ENCODE data around the gene EMX1. TPM values are rescaled to one million over a fixed set of nuclear protein-coding genes. Genes with fewer than 3 reads are reported as not detected.

The EMX1 gene
- total and polyA plus RNA-seq, 2 of the 13 experiments (the other 11 are each of a cell fraction or from before 2014, with no cell fraction given) = 0.62 to 4.9 TPM

GRCh38 chr2:72915907-72916742 is 1.2 kb upstream of the EMX1 start (continued):
- TF ChIP-seq, protein P1, sequence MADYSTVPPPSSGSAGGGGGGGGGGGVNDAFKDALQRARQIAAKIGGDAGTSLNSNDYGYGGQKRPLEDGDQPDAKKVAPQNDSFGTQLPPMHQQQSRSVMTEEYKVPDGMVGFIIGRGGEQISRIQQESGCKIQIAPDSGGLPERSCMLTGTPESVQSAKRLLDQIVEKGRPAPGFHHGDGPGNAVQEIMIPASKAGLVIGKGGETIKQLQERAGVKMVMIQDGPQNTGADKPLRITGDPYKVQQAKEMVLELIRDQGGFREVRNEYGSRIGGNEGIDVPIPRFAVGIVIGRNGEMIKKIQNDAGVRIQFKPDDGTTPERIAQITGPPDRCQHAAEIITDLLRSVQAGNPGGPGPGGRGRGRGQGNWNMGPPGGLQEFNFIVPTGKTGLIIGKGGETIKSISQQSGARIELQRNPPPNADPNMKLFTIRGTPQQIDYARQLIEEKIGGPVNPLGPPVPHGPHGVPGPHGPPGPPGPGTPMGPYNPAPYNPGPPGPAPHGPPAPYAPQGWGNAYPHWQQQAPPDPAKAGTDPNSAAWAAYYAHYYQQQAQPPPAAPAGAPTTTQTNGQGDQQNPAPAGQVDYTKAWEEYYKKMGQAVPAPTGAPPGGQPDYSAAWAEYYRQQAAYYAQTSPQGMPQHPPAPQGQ (CRISPR knock-in tag; IDR thresholded peaks at IDR 0.05; ENCODE audit: borderline replicate concordance) = no peak
- TF ChIP-seq PBX2 (CRISPR knock-in tag; IDR thresholded peaks at IDR 0.05) (no peak), ZNF597 (CRISPR knock-in tag; IDR thresholded peaks at IDR 0.05) (no peak), ZNF781 (CRISPR knock-in tag; IDR thresholded peaks at IDR 0.05; ENCODE audit: borderline replicate concordance, not compliant biosample characterization) (peak; percentile 23), PTBP1 (IDR thresholded peaks at IDR 0.05; ENCODE audit: low read depth, low read length, poor library complexity, severe bottlenecking) (peak; percentile 32), U2AF1 (optimal IDR thresholded peaks at IDR 0.05; ENCODE audit: low read depth, low read length) (peak; percentile 63), ZNF382 (CRISPR knock-in tag; IDR thresholded peaks at IDR 0.05; ENCODE audit: borderline replicate concordance) (no peak), ZNF543 (CRISPR knock-in tag; IDR thresholded peaks at IDR 0.05) (no peak), HIVEP1 (CRISPR knock-in tag; IDR thresholded peaks at IDR 0.05) (peak; percentile 70; the same call in 1 of the 2 replicates), TIGD3 (CRISPR knock-in tag; IDR thresholded peaks at IDR 0.05; ENCODE audit: borderline replicate concordance) (0 out of 2 replicates have a peak, but pooled peaks have one; percentile 11), ZBTB7A (CRISPR knock-in tag; IDR thresholded peaks at IDR 0.05) (no peak), KDM6A (CRISPR knock-in tag; IDR thresholded peaks at IDR 0.05; ENCODE audit: low read depth) (no peak), ZBTB49 (CRISPR knock-in tag; IDR thresholded peaks at IDR 0.05; ENCODE audit: borderline replicate concordance) (no peak), PLRG1 (conservative IDR thresholded peaks at IDR 0.05) (no peak), GATAD2A (CRISPR knock-in tag; IDR thresholded peaks at IDR 0.05) (0 out of 2 replicates have a peak, but pooled peaks have one; percentile 18), TSC22D2 (CRISPR knock-in tag; IDR thresholded peaks at IDR 0.05; ENCODE audit: borderline replicate concordance) (no peak), KDM5A (IDR thresholded peaks at IDR 0.05; ENCODE audit: borderline replicate concordance, low read length) (no peak)

Data from HepG2 (cell line).